Motor neuron (in vitro differentiated cells): Measurements from ENCODE around the gene PHYH. TPM values are rescaled to one million over a fixed set of nuclear protein-coding genes. Genes with fewer than 3 reads are reported as not detected.
A peak's percentile ranks its signal among the peaks of the same experiment; 100 is the strongest.

ENCODE experiments used
- ATAC-seq, 8 experiments: fragments of 200-7000 bp; cut with Tn5 transposase; replicated peaks in 6 of 8; 2 replicates each; pipeline ENCODE4 v1.8.0; 2021; ENCODE audit warnings: mild to moderate bottlenecking in 8 of 8, moderate library complexity in 8 of 8
- H3K27ac ChIP-seq, 2 donors: fragments of 250-450 bp; sonication (Bioruptor Pico); 2 replicates each; pipeline ENCODE4 v1.9.0; 2021; ENCODE audit warnings: antibody characterized with exemption in 2 of 2, mild to moderate bottlenecking in 2 of 2, moderate library complexity in 1 of 2
- H3K4me1 ChIP-seq, 2 donors: fragments of 250-450 bp; sonication (Bioruptor Pico); replicated peaks in 1 of 2; 2 replicates each; pipeline ENCODE4 v1.6.1; 2021; ENCODE audit warnings: antibody characterized with exemption in 2 of 2, mild to moderate bottlenecking in 2 of 2, moderate library complexity in 1 of 2
- H3K4me3 ChIP-seq, 5 donors: fragments of 250-450 bp; sonication (Bioruptor Pico); 2 replicates each; pipeline ENCODE4 v1.9.0; 2021; ENCODE audit warnings: antibody characterized with exemption in 5 of 5, mild to moderate bottlenecking in 5 of 5, moderate library complexity in 4 of 5
- WGBS, 10 experiments: fragments of 450-650 bp; shearing (Covaris generic); methylation state at CpG; one replicate each; pipeline ENCODE4 v1.0.0; 2022; 5-methylcytosine and 5-hydroxymethylcytosine counted together
- in situ Hi-C, 9 experiments: fragments of 400-800 bp; cut with MboI; loops; one replicate each; pipeline ENCODE4 v1.15.0; 2021; ENCODE audit warnings: low sequenced_read_pairs in 9 of 9, low pct_unique_long_range_greater_than_20kb in 2 of 9; ENCODE audit not compliant: unreplicated experiment in 9 of 9
- total RNA-seq, 8 experiments: library from RNA; unstranded; fragments of 300-600 nt; gene quantifications; 2 replicates each; pipeline versions ENCODE4 v1.2.3 to v1.2.4, GENCODE V29; 2022

The PHYH gene
- total RNA-seq: 10 to 100 TPM in 7 of 8 experiments, 1 to 10 TPM in 1; 8.8 to 26.4 (median 19.3) TPM

- Histone ChIP-seq H3K27ac (peak within 1 kb of the TSS; percentile 86 to 97), H3K4me3 (peak within 1 kb of the TSS; percentile 39 to 60 (median 44)), H3K4me1 (peaks cover 6 to 21% of the 10 kb centered on the region in 2 donors)
- in situ Hi-C loops: loop anchor here in 3 of 9 experiments (10.0 to 25.0 kb wide), 2 partner anchors 135 to 137 kb away; partner anchors contain the start of gene MCM10 (in 3 of the 3)
- peak; percentile 70 to 87 (median 84) for ATAC-seq
- 0 to 4% (median 0%) methylated on average over 5 to 19 of the region's 88 CpGs; no CpG with 5 or more reads in 5 of the 10 experiments for WGBS, 10 experiments
Measured at GRCh38 chr10:13299437-13300287, at the start of gene PHYH. Gene PHYH, minus strand, starts transcription at chr10:13300064. Its CDS starts 22 bp downstream, at chr10:13300042.

GRCh38 chr10:13348216-13349017, 48.6 kb upstream of the PHYH start, which contains the start of gene SEPHS1:
Gene SEPHS1, minus strand, starts transcription at chr10:13348293. Its CDS starts 3,343 bp downstream, at chr10:13344950.
- H3K4me3 ChIP-seq: peak within 1 kb of the TSS; percentile 74 to 100 (median 93)
- peak within 1 kb of the TSS; percentile 99 for H3K27ac ChIP-seq
- peak; percentile 38 to 80 (median 75) for ATAC-seq
- in situ Hi-C loops: no loop called here
- H3K4me1 ChIP-seq: peaks cover 11 to 29% of the 10 kb centered on the region in 2 donors
- WGBS, 10 experiments: 0% methylated on average over 4 to 14 of the region's 65 CpGs; no CpG with 5 or more reads in 3 of the 10 experiments

DNA sequence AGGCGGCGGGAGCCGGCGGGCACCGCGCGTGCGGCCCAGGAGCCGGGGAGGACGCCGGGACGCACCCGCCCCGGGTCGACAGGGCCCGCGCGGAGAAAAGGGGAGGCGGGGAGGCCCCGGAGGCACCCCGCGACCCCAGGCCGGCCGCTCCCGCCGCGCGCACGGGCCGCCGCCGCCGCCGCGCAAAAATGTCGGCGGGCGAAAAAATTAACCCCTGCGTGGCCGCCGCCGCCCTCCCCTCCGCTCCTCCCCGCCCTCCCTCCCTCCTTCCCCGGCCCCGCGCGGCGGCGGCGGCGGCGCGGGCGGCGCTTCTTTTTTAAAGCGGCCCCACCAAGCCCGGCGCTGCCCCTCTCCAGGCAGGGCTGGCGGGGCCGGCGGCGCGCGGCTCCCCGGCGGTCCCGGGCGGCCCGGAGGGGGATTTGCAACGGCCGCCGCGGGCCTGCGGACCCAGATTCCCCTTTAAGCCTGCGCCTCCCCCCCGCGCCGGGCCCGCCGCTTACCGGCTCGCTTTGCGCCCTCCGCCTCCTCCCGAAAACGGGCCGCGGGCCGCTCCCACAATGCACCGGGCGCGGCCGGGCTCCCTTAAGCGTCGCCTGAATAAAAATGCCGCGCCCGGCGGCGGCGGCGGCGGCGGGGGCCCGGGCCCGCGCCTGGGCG, 47.8 kb upstream of the PHYH start:
- peak overlapping the region; percentile 99 for H3K27ac ChIP-seq
- WGBS, 10 experiments: 0% methylated on average over 8 of the region's 109 CpGs; no CpG with 5 or more reads in 9 of the 10 experiments
- peaks cover 11 to 29% of the 10 kb centered on the region in 2 donors for H3K4me1 ChIP-seq
- in situ Hi-C loops: no loop called here
- peak; percentile 49 to 85 (median 75) for ATAC-seq
- peak overlapping the region; percentile 74 to 100 (median 93) for H3K4me3 ChIP-seq

- in situ Hi-C loops: no loop called here
- H3K27ac ChIP-seq: peak overlapping the region; percentile 99
- WGBS, 10 experiments: 0 to 3% methylated on average over 3 to 5 of the region's 47 CpGs; no CpG with 5 or more reads in 8 of the 10 experiments
- H3K4me3 ChIP-seq: peak overlapping the region; percentile 74 to 100 (median 93)
- peaks cover 11 to 29% of the 10 kb centered on the region in 2 donors for H3K4me1 ChIP-seq
- peak in 2 of 8 experiments; percentile 2 to 9 for ATAC-seq
Measured at GRCh38 chr10:13347043-13347499, 47.2 kb upstream of the PHYH start.

DNA sequence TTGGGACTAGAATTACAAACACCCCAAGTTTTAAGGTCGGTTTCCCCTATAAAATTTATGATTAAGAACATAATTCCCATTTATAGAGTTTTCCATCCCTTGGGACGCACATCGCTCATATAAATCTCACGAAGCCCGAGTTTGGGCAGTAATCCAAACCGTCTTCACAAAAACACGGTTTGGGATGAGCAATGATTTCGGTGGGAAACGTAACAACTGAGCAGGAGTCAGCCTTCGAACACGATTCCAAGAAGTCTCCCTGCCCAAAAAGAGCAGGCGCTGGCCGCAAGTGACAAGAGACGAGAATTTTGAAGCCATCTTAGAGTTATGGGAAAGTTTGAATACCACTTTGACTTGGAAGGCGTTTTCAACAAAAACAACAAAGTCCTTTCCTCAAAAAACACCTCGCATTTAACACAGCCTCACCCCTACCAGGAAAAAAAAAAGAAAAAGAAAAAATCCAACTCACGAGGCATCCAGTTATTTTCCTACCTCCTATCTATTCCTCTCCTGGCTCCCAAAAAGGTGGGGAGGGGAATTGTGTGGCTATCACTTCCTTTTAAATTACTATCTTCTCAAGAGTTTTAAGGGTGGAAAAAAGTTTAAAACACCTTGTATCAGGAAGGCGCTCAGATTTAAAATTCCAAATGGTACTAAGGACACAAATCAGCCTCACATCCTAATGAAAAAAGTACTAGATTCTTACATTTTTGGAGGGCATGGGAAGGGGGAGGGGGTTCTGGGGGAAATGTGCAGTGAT, 46.6 kb upstream of the PHYH start:
- peak overlapping the region; percentile 74 to 100 (median 93) for H3K4me3 ChIP-seq
- in situ Hi-C loops: no loop called here
- no peak for ATAC-seq
- H3K4me1 ChIP-seq: peaks cover 11 to 27% of the 10 kb centered on the region in 2 donors
- peak overlapping the region; percentile 99 for H3K27ac ChIP-seq
- 0 to 7% (median 3%) methylated on average over 3 to 18 of the region's 18 CpGs for WGBS, 10 experiments

DNA sequence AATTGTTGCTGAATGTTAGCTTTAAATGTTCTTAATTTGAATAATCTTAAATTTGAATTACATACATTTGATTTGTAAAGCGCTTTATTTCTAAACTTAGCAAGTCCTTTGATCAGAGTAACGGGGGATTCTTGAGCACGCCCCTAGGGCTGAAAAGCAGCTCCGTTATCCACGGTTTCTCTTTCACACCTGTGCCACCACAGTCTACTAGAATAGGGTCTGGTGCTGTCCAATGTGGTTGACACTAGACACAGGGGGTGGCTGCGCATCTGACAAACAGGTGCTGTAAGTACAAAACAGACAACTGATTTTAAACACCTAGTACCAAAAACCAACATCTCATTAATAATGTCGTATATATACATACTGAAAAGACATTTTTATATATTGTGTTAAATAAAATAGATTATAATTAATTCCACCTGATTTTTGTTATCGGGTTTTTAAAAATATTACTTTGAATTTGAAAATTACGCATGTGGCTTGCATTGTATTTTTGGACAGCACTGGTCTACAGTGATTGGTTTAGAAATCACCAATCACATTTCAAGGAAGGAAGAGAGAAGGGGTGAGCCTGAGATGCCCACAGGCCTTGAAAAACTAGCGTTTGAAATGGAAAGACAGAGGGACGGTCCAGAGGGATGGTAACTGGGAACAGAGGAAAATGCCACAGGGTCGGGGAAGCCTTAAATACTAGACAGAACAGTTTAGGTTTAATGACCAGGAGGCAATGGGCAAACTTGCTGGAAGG, 40.9 kb upstream of the PHYH start:
- no peak overlapping the region for H3K27ac ChIP-seq
- peaks cover under 1 to 21% of the 10 kb centered on the region in 2 donors for H3K4me1 ChIP-seq
- in situ Hi-C loops: no loop called here
- peak in 1 of 8 experiments; percentile 55 for ATAC-seq
- no peak overlapping the region for H3K4me3 ChIP-seq
- 45 to 97% (median 89%) methylated on average over 3 to 12 of the region's 12 CpGs; no CpG with 5 or more reads in 1 of the 10 experiments for WGBS, 10 experiments

DNA sequence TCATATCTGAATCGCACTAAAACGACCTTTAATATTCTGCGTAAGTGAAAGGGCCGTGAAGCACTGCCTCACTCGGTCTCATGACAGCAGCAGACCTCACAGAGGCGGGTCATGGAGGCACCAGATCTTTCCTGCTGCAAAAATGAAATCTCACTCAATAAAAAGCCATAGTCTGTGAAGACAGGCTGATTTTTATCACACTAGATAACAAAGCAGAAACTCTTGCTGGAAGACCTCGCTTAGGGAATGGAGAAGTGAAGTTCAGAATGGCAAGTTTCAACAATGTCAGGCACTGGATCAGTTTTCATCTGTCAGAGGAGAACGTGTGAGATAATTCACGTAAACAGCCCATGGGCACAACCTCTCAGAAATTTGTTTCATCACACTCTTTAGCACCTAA, 40.2 kb upstream of the PHYH start:
- in situ Hi-C loops: no loop called here
- Histone ChIP-seq H3K27ac (peak overlapping the region in 1 of 2 donors; percentile 44), H3K4me3 (no peak overlapping the region), H3K4me1 (peaks cover 0 to 16% of the 10 kb centered on the region in 2 donors)
- 66 to 100% (median 80%) methylated on average over 1 to 8 of the region's 9 CpGs; no CpG with 5 or more reads in 1 of the 10 experiments for WGBS, 10 experiments
- ATAC-seq: peak in 2 of 8 experiments; percentile 40 to 57

- ATAC-seq: peak in 2 of 8 experiments; percentile 28 to 34
- in situ Hi-C loops: no loop called here
Measured at GRCh38 chr10:13338390-13339110, 38.7 kb upstream of the PHYH start.

GRCh38 chr10:13337827-13338196, 37.9 kb upstream of the PHYH start:
- 73 to 100% (median 93%) methylated on average over 1 to 4 of the region's 6 CpGs; no CpG with 5 or more reads in 3 of the 10 experiments for WGBS, 10 experiments
- H3K27ac ChIP-seq: no peak overlapping the region
- in situ Hi-C loops: no loop called here
- no peak for ATAC-seq
- peaks cover 0 to 9% of the 10 kb centered on the region in 2 donors for H3K4me1 ChIP-seq
- H3K4me3 ChIP-seq: no peak overlapping the region

More at GRCh38 chr10:13338390-13339110, 38.7 kb upstream of the PHYH start:
- Histone ChIP-seq H3K27ac (no peak overlapping the region), H3K4me3 (no peak overlapping the region), H3K4me1 (peaks cover 0 to 9% of the 10 kb centered on the region in 2 donors)
- 15 to 100% (median 86%) methylated on average over 1 to 10 of the region's 10 CpGs for WGBS, 10 experiments

DNA sequence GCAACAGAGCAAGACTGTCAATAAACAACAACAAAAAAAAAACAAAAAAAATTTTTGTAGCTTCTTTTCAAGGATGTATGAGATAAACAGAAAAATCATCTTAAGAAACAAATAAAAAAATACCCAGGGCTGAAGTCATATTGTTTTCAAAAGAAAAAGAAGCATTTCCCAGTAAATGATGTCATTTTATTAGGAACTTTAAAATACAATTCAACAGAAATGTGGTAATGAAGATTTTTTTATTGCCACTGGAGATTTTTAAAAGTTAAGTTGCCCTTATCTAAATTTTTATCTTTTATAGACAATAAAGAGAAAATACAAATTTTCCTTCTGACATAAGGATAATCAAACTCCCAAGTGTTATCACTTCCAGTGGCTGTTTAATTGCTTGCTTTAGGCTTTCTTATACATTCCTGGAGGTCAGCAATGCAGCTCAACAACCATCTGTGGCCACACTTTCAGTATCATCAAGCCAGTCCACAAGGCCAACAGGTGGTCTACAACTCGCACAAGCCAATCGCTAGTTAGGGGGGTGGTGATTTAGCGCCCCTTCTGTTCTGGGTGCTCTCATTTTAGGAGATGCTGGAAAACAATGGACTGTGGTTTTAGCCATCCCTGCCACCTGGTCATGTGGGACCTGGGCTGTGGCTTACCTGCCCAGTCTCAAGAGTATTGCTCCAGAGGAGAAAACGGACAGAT, 37.4 kb upstream of the PHYH start:
- in situ Hi-C loops: no loop called here
- Histone ChIP-seq H3K27ac (no peak overlapping the region), H3K4me3 (no peak overlapping the region), H3K4me1 (peaks cover 0 to 9% of the 10 kb centered on the region in 2 donors)
- 80 to 100% (median 100%) methylated on average over 1 to 3 of the region's 4 CpGs; no CpG with 5 or more reads in 6 of the 10 experiments for WGBS, 10 experiments
- ATAC-seq: no peak
